SK-N-SH (cell line): Measurements from ENCODE around the gene IDH3G. TPM values are rescaled to one million over a fixed set of nuclear protein-coding genes. Genes with fewer than 3 reads are reported as not detected.
A peak's percentile ranks its signal among the peaks of the same experiment; 100 is the strongest.

Experiments
- CTCF ChIA-PET: fragments of 300-600, 350-600 bp; formaldehyde crosslinking; extraction: SDS; loops from one replicate; lab custom pipeline; 2021; lab: Yijun Ruan, JAX
- POLR2A ChIA-PET: fragments of 350-600 bp; sonication (Branson Sonifier 250); formaldehyde crosslinking; extraction: SDS; loops from one replicate; lab custom pipeline; 2020; ENCODE audit warnings: antibody characterized with exemption, inconsistent platforms; lab: Yijun Ruan, JAX
- DNase-seq: peaks from one replicate; pipeline ENCODE4 v3.0.0; 2012
- H2AFZ ChIP-seq: fragments of 200-600 bp; sonication (generic); 2 replicates; pipeline ENCODE4 v1.8.1; 2016; ENCODE audit warnings: antibody characterized with exemption, mild to moderate bottlenecking, low read depth
- H3F3A ChIP-seq: fragments of 200-600 bp; sonication (generic); replicated peaks from 2 replicates; pipeline ENCODE3; 2016; ENCODE audit warnings: antibody characterized with exemption, mild to moderate bottlenecking; ENCODE audit not compliant: insufficient read depth
- H3K27ac ChIP-seq, 2 experiments: fragments of 200-500 bp in 1 of 2; fragments of 200-600 bp in 1 of 2; sonication (Bioruptor generic) in 1 of 2; sonication (generic), shearing (Covaris generic) in 1 of 2; 2 replicates each; pipeline versions ENCODE4 v1.5.1 to v1.6.1; 2014 to 2016; ENCODE audit warnings: low read depth in 2 of 2, inconsistent platforms in 1 of 2, low read length in 1 of 2, mild to moderate bottlenecking in 1 of 2, mixed read lengths in 1 of 2
- H3K27me3 ChIP-seq: fragments of 200-600 bp; sonication (generic), shearing (Covaris generic); 2 replicates; pipeline ENCODE4 v1.6.1; 2016; ENCODE audit warnings: mixed run types; ENCODE audit not compliant: insufficient read depth
- H3K36me3 ChIP-seq, 2 experiments: fragments of 200-500 bp in 1 of 2; fragments of 200-600 bp in 1 of 2; sonication (Bioruptor generic) in 1 of 2; sonication (generic) in 1 of 2; replicated peaks in 1 of 2; 2 replicates each; pipeline versions ENCODE3 to v1.5.1; 2014 to 2016; ENCODE audit warnings: low read length in 1 of 2, mild to moderate bottlenecking in 1 of 2; ENCODE audit not compliant: insufficient read depth in 2 of 2, control insufficient read depth in 1 of 2
- H3K4me1 ChIP-seq, 2 experiments: fragments of 200-500 bp in 1 of 2; fragments of 200-600 bp in 1 of 2; sonication (Bioruptor generic) in 1 of 2; sonication (generic), shearing (Covaris generic) in 1 of 2; 2 replicates each; pipeline versions ENCODE4 v1.5.1 to v1.6.1; 2014 to 2016; ENCODE audit warnings: low read depth in 1 of 2, low read length in 1 of 2, mixed run types in 1 of 2; ENCODE audit not compliant: insufficient read depth in 2 of 2, control insufficient read depth in 1 of 2
- H3K4me2 ChIP-seq: fragments of 200-600 bp; sonication (generic), shearing (Covaris generic); 2 replicates; pipeline ENCODE4 v1.6.1; 2017; ENCODE audit warnings: mixed run types
- H3K4me3 ChIP-seq, 2 experiments: fragments of 200-500 bp in 1 of 2; fragments of 200-600 bp in 1 of 2; sonication (Bioruptor generic) in 1 of 2; sonication (generic), shearing (Covaris generic) in 1 of 2; 2 replicates each; pipeline versions ENCODE4 v1.5.1 to v1.8.1; 2014 to 2016; ENCODE audit warnings: low read depth in 2 of 2, inconsistent platforms in 1 of 2, low read length in 1 of 2, mild to moderate bottlenecking in 1 of 2, mixed read lengths in 1 of 2, moderate library complexity in 1 of 2
- H3K79me2 ChIP-seq: fragments of 200-600 bp; sonication (generic); 2 replicates; pipeline ENCODE4 v1.8.1; 2017; ENCODE audit warnings: mild to moderate bottlenecking; ENCODE audit not compliant: insufficient read depth
- H3K9ac ChIP-seq: fragments of 200-600 bp; sonication (generic); 2 replicates; pipeline ENCODE4 v1.6.1; 2017; ENCODE audit warnings: mixed run types
- H3K9me2 ChIP-seq: fragments of 200-600 bp; sonication (generic); 2 replicates; pipeline ENCODE4 v1.6.1; 2017; ENCODE audit warnings: mixed run types
- H3K9me3 ChIP-seq: fragments of 200-600 bp; sonication (generic); 2 replicates; pipeline ENCODE4 v1.6.1; 2017; ENCODE audit warnings: mixed run types, mild to moderate bottlenecking, moderate library complexity
- H4K20me1 ChIP-seq: fragments of 200-600 bp; sonication (generic); 2 replicates; pipeline ENCODE4 v1.6.1; 2017; ENCODE audit warnings: mild to moderate bottlenecking, mixed run types; ENCODE audit not compliant: insufficient read depth
- ELF1 ChIP-seq: IDR thresholded peaks from 2 replicates; pipeline ENCODE4 v1.4.0; 2012
- EP300 ChIP-seq, 2 experiments: IDR thresholded peaks; 2 replicates each; pipeline versions ENCODE4 v1.4.0 to v1.6.1; 2012; ENCODE audit warnings: borderline replicate concordance in 1 of 2, low read depth in 1 of 2, low read length in 1 of 2
- EZH2phosphoT487 ChIP-seq: fragments of 200-600 bp; sonication (generic); IDR thresholded peaks from 2 replicates; pipeline ENCODE4 v1.6.1; 2017; ENCODE audit warnings: low read depth, mixed run types, mild to moderate bottlenecking, antibody characterized with exemption, moderate library complexity, borderline replicate concordance
- FOSL2 ChIP-seq: IDR thresholded peaks from 2 replicates; pipeline ENCODE4 v1.4.0; 2012; ENCODE audit warnings: low read depth, mild to moderate bottlenecking, moderate library complexity, borderline replicate concordance
- FOXJ3 ChIP-seq: sonication (generic); formaldehyde crosslinking; IDR thresholded peaks from 2 replicates; pipeline ENCODE4 v1.5.1; 2020; ENCODE audit warnings: mild to moderate bottlenecking, missing genetic modification reagents
- FOXM1 ChIP-seq: IDR thresholded peaks from 2 replicates; pipeline ENCODE4 v1.4.0; 2012; ENCODE audit warnings: low read depth, mild to moderate bottlenecking
- GABPA ChIP-seq: IDR thresholded peaks from 2 replicates; pipeline ENCODE4 v1.4.0; 2012; ENCODE audit warnings: low read depth, mild to moderate bottlenecking
- GATA2 ChIP-seq: sonication (generic); formaldehyde crosslinking; IDR thresholded peaks from 2 replicates; pipeline ENCODE4 v1.5.0; 2020; ENCODE audit warnings: mild to moderate bottlenecking, missing genetic modification reagents
- JUND ChIP-seq: IDR thresholded peaks from 2 replicates; pipeline ENCODE4 v1.4.0; 2012
- MAX ChIP-seq: IDR thresholded peaks from 2 replicates; pipeline ENCODE4 v1.4.0; 2012; ENCODE audit warnings: low read depth
- PBX3 ChIP-seq: IDR thresholded peaks from 2 replicates; pipeline ENCODE4; 2012
- RAD21 ChIP-seq: IDR thresholded peaks from 2 replicates; pipeline ENCODE4 v1.6.1; 2012; ENCODE audit warnings: mild to moderate bottlenecking, low read length
- RCOR1 ChIP-seq: fragments of 150-350 bp; IDR thresholded peaks from 2 replicates; pipeline ENCODE4 v1.6.1; 2017; ENCODE audit warnings: antibody characterized with exemption, low read length
- RFX5 ChIP-seq: IDR thresholded peaks from 2 replicates; pipeline ENCODE4 v1.6.1; 2012; ENCODE audit warnings: mild to moderate bottlenecking, improper control_type of control experiment, low read length
- RXRA ChIP-seq: IDR thresholded peaks from 2 replicates; pipeline ENCODE4 v1.4.0; 2012; ENCODE audit warnings: low read depth, mild to moderate bottlenecking, borderline replicate concordance
- TAF1 ChIP-seq: IDR thresholded peaks from 2 replicates; pipeline ENCODE4 v1.6.1; 2012; ENCODE audit warnings: low read depth, mild to moderate bottlenecking, low read length, moderate library complexity, borderline replicate concordance
- USF2 ChIP-seq: fragments of 150-350 bp; IDR thresholded peaks from 2 replicates; pipeline ENCODE4 v1.6.1; 2017; ENCODE audit warnings: antibody characterized with exemption, low read length, low read depth, borderline replicate concordance
- WGBS: methylation state at CpG from one replicate; pipeline ENCODE4 v1.1.6; 2017; ENCODE audit warnings: low lambda C conversion rate; 5-methylcytosine and 5-hydroxymethylcytosine counted together
- polyA plus RNA-seq, 3 experiments: library from polyadenylated mRNA; depleted of rRNA; stranded (reverse); fragments of >200 nt; gene quantifications; 2 replicates each; pipeline ENCODE4 v1.2.3, GENCODE V29; 2012
- TF ChIP-seq, protein P1 (sequence below): fragments of 150-350 bp; IDR thresholded peaks from 2 replicates; pipeline ENCODE4 v1.6.1; 2016; ENCODE audit warnings: mild to moderate bottlenecking, low read depth, low read length

The IDH3G gene
- polyA plus RNA-seq, 1 of the 3 experiments (the other 2 are of a cell fraction), result 107 TPM

DNA sequence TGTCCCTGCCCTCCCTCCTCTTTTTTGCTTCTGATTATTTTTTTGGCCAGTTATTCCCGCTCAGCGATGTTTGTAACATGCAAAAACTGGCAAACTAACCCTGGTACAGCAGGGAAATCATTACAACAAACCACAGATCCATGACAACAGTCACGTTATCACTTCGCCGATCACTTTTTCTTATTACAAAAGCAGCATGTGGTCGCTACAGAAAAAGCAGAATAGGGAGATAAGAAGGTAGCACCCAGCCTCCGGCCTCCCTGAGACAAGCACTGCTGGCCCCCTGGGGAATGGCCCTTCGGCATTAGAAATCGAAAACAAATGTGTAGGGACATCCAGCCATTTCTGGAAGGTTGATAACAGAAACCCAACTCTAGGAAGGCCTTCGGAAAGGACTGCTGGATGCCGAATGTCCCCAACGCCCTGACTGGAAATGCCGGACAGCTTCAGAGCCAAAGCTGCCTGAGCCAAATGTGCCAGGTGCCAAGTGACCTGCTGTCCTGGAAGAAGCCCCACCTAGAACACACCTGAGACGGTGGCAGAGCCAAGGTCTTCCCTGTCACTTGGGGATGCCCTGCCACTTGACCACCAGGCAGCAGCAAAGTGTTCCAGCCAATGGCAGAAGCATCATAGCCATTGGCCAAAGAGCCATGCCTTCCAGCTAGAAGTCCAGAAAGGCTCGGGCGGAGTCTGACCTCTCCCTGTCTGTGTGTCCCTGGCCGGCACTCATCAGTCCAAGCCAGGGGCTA lies 2.9 kb downstream of the IDH3G start:
- WGBS, result 41% methylated on average over 9 of the region's 17 CpGs
- Histone ChIP-seq H4K20me1 (0 out of 2 replicates have a peak, but pooled peaks cover 12% of the 10 kb centered on the region), H3K27me3 (peaks cover 14% of the 10 kb centered on the region; the same call in 1 of the 2 replicates), H3K36me3 (peaks cover 0 to 2% of the 10 kb centered on the region in 2 experiments), H3K79me2 (peaks cover 44% of the 10 kb centered on the region), H3K27ac (peak overlapping the region in 1 of 2 experiments; percentile 16; a peak in 1 of 4 replicates), H3K4me3 (no peak overlapping the region), H3K9me2 (no peaks in the 10 kb centered on the region), H2AFZ (no peak overlapping the region), H3K9me3 (no peaks in the 10 kb centered on the region), H3K4me2 (no peak overlapping the region), H3F3A (no peaks in the 10 kb centered on the region), H3K9ac (no peak overlapping the region), H3K4me1 (peaks cover 5 to 27% of the 10 kb centered on the region in 2 experiments; a peak in 1 of 4 replicates)
- ChIA-PET POLR2A (no interaction called here), CTCF (interaction anchor here (0.9 to 1.5 kb wide), 3 partner anchors 27 to 156 kb away, joined by 3 to 4 read pairs (median 3); partner anchors contain the start of gene PLXNB3)
- DNase-seq, result no peak
- TF ChIP-seq USF2 (no peak), FOXJ3 (CRISPR knock-in tag) (no peak), JUND (no peak), ELF1 (no peak), RAD21 (no peak), FOSL2 (no peak), RXRA (no peak), RCOR1 (no peak), GABPA (no peak), TAF1 (no peak)
- TF ChIP-seq, protein P1, sequence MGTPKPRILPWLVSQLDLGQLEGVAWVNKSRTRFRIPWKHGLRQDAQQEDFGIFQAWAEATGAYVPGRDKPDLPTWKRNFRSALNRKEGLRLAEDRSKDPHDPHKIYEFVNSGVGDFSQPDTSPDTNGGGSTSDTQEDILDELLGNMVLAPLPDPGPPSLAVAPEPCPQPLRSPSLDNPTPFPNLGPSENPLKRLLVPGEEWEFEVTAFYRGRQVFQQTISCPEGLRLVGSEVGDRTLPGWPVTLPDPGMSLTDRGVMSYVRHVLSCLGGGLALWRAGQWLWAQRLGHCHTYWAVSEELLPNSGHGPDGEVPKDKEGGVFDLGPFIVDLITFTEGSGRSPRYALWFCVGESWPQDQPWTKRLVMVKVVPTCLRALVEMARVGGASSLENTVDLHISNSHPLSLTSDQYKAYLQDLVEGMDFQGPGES, result no peak

DNA sequence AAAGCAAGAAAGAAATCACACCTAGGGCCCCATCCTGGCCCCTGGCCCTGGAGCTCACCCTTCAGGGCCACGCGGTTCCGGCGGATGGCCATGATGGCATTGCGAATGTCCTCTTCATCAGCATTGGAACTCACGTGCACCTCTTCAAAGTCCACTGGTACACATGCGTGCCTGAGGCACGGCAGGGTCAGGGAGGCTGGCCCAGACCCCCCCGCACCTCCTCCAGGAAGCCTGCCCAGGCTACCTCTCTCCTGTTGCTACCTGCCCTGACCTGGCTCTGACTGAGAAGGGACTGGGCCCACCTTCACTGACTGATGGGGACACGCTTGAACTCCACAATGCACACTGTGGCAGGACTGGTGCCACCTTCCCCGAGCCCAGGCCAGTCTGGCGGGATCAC lies 4.5 kb downstream of the IDH3G start:
- ChIA-PET CTCF (no interaction called here), POLR2A (no interaction called here)
- 39% methylated on average over 5 of the region's 12 CpGs for WGBS

More for the DNA sequence above, 4.5 kb downstream of the IDH3G start:
- Histone ChIP-seq H3K36me3 (peaks cover 0 to 6% of the 10 kb centered on the region in 2 experiments), H3K9me3 (no peaks in the 10 kb centered on the region), H3K9ac (no peak overlapping the region), H3K79me2 (peaks cover 28% of the 10 kb centered on the region), H3K4me3 (no peak overlapping the region), H3K4me1 (peaks cover 5 to 17% of the 10 kb centered on the region in 2 experiments; a peak in 1 of 4 replicates), H3K9me2 (no peaks in the 10 kb centered on the region), H4K20me1 (0 out of 2 replicates have a peak, but pooled peaks cover 12% of the 10 kb centered on the region), H3F3A (no peaks in the 10 kb centered on the region), H3K27me3 (peaks cover 14% of the 10 kb centered on the region; the same call in 1 of the 2 replicates), H2AFZ (no peak overlapping the region), H3K4me2 (no peak overlapping the region), H3K27ac (no peak overlapping the region)
- no peak for DNase-seq
- TF ChIP-seq USF2 (no peak), FOXM1 (no peak), EP300 (IDR thresholded peaks at IDR 0.05; ENCODE audit: borderline replicate concordance in 1 of 2, low read depth in 1 of 2, low read length in 1 of 2) (no peak), MAX (no peak), RFX5 (no peak), GABPA (no peak), GATA2 (CRISPR knock-in tag) (no peak), EZH2phosphoT487 (no peak), TAF1 (no peak), PBX3 (no peak)
